DMS79 (cell line): Measurements from ENCODE around the gene ANKRD12.
A peak's percentile ranks its signal among the peaks of the same experiment; 100 is the strongest.
"Not testable (repeated sequence)": the region's sequence is repeated elsewhere in the genome, so short reads cannot be mapped to it uniquely, and the experiment has no call there.

Experiments used
- DNase-seq: peaks from one replicate; lab custom pipeline; 2025; lab: John Stamatoyannopoulos, UW

ANKRD12 gene

GRCh38 chr18:9146224-9146623, 9.6 kb downstream of the ANKRD12 start:
- no peak for DNase-seq

GRCh38 chr18:9147440-9148202, 11.0 kb downstream of the ANKRD12 start:
- DNase-seq: peak; percentile 1

GRCh38 chr18:9148203-9148552, 11.6 kb downstream of the ANKRD12 start:
- no peak for DNase-seq

GRCh38 chr18:9150121-9150520, 13.5 kb downstream of the ANKRD12 start:
- no peak for DNase-seq

GRCh38 chr18:9153256-9153655, 16.7 kb downstream of the ANKRD12 start:
- no peak for DNase-seq

- DNase-seq: no peak
Measured at GRCh38 chr18:9156604-9157249, 20.1 kb downstream of the ANKRD12 start.

GRCh38 chr18:9157806-9158205, 21.2 kb downstream of the ANKRD12 start:
- DNase-seq: no peak

- DNase-seq: no peak
Measured at GRCh38 chr18:9160014-9160413, 23.4 kb downstream of the ANKRD12 start.

GRCh38 chr18:9162663-9163062, 26.1 kb downstream of the ANKRD12 start:
- DNase-seq: not testable (repeated sequence)

- not testable (repeated sequence) for DNase-seq
Measured at GRCh38 chr18:9164149-9164548, 27.6 kb downstream of the ANKRD12 start.

- not testable (repeated sequence) for DNase-seq
Measured at GRCh38 chr18:9165883-9166282, 29.3 kb downstream of the ANKRD12 start.

GRCh38 chr18:9169515-9169914, 32.9 kb downstream of the ANKRD12 start:
- DNase-seq: not testable (repeated sequence)

- DNase-seq: not testable (repeated sequence)
Measured at GRCh38 chr18:9171919-9172318, 35.3 kb downstream of the ANKRD12 start.

- DNase-seq: no peak
Measured at GRCh38 chr18:9172506-9173127, 36.0 kb downstream of the ANKRD12 start.

GRCh38 chr18:9173770-9174233, 37.2 kb downstream of the ANKRD12 start:
- DNase-seq: no peak

GRCh38 chr18:9174302-9174701, 37.7 kb downstream of the ANKRD12 start:
- no peak for DNase-seq

- no peak for DNase-seq
Measured at GRCh38 chr18:9175115-9175514, 38.5 kb downstream of the ANKRD12 start.

GRCh38 chr18:9177031-9177430, 40.5 kb downstream of the ANKRD12 start:
- DNase-seq: peak; percentile 55

- DNase-seq: no peak
Measured at GRCh38 chr18:9177466-9177865, 40.9 kb downstream of the ANKRD12 start.

GRCh38 chr18:9178557-9178956, 42.0 kb downstream of the ANKRD12 start:
- no peak for DNase-seq

GRCh38 chr18:9181275-9181674, 44.7 kb downstream of the ANKRD12 start:
- DNase-seq: no peak

GRCh38 chr18:9182852-9183399, 46.3 kb downstream of the ANKRD12 start:
- DNase-seq: no peak
